GM23338 (cell line): Measurements from ENCODE around the gene HNF4A. TPM values are rescaled to one million over a fixed set of nuclear protein-coding genes. Genes with fewer than 3 reads are reported as not detected.

Source experiments
- ATAC-seq: fragments of 200-7000 bp; cut with Tn5 transposase; 3 replicates; pipeline ENCODE4 v1.9.1; 2020
- DNase-seq: peaks from one replicate; pipeline ENCODE4 v3.0.0-alpha.2; 2015; ENCODE audit warnings: low spot score
- H2AFZ ChIP-seq: fragments of 200-600 bp; sonication (generic); 2 replicates; pipeline ENCODE4 v1.8.0; 2016; ENCODE audit warnings: antibody characterized with exemption, mild to moderate bottlenecking, moderate library complexity
- H3F3A ChIP-seq: fragments of 200-600 bp; sonication (generic); replicated peaks from 2 replicates; pipeline ENCODE4 v1.8.0; 2017; ENCODE audit warnings: antibody characterized with exemption, mixed run types, low read depth
- H3K27ac ChIP-seq: fragments of 200-600 bp; sonication (generic); 2 replicates; pipeline ENCODE4 v1.6.1; 2016; ENCODE audit warnings: low read depth
- H3K27me3 ChIP-seq: fragments of 200-600 bp; sonication (generic); 2 replicates; pipeline ENCODE4 v1.8.0; 2016; ENCODE audit warnings: mild to moderate bottlenecking, mixed run types, moderate library complexity; ENCODE audit not compliant: insufficient read depth
- H3K36me3 ChIP-seq: fragments of 200-600 bp; sonication (generic); 2 replicates; pipeline ENCODE4 v1.8.0; 2016; ENCODE audit warnings: mild to moderate bottlenecking; ENCODE audit not compliant: insufficient read depth
- H3K4me1 ChIP-seq: fragments of 200-600 bp; sonication (generic); 2 replicates; pipeline ENCODE4 v1.8.0; 2016; ENCODE audit warnings: mild to moderate bottlenecking, moderate library complexity; ENCODE audit not compliant: insufficient read depth
- H3K4me2 ChIP-seq: fragments of 200-600 bp; sonication (generic); 2 replicates; pipeline ENCODE4 v1.7.1; 2017; ENCODE audit warnings: mixed run types
- H3K4me3 ChIP-seq: fragments of 200-600 bp; sonication (generic); 2 replicates; pipeline ENCODE4 v1.6.1; 2016; ENCODE audit warnings: mixed run types
- H3K79me2 ChIP-seq: fragments of 200-600 bp; sonication (generic); replicated peaks from 2 replicates; pipeline ENCODE4 v1.8.0; 2017; ENCODE audit warnings: mild to moderate bottlenecking; ENCODE audit not compliant: insufficient read depth
- H3K9me2 ChIP-seq: fragments of 200-600 bp; sonication (generic); 2 replicates; pipeline ENCODE4 v1.8.0; 2017; ENCODE audit not compliant: insufficient read depth
- H4K20me1 ChIP-seq: fragments of 200-600 bp; sonication (generic); replicated peaks from 2 replicates; pipeline ENCODE4 v1.8.0; 2017; ENCODE audit warnings: mild to moderate bottlenecking; ENCODE audit not compliant: insufficient read depth
- H3K27ac Mint-ChIP-seq: 2 replicates; pipeline ENCODE4 v1.8.0; 2020; ENCODE audit warnings: inconsistent platforms, mild to moderate bottlenecking, moderate library complexity, mixed read lengths
- H3K27me3 Mint-ChIP-seq: 3 replicates; pipeline ENCODE4 v1.8.0; 2022; ENCODE audit warnings: low read depth, mild to moderate bottlenecking, moderate library complexity, mixed read lengths, inconsistent platforms; ENCODE audit not compliant: insufficient read depth, poor library complexity
- H3K36me3 Mint-ChIP-seq: 3 replicates; pipeline ENCODE4 v1.8.0; 2021; ENCODE audit warnings: low read depth, mild to moderate bottlenecking, inconsistent platforms, moderate library complexity, mixed read lengths
- H3K4me1 Mint-ChIP-seq: 3 replicates; pipeline ENCODE4 v1.8.0; 2020; ENCODE audit warnings: mild to moderate bottlenecking, inconsistent platforms, mixed read lengths
- H3K4me3 Mint-ChIP-seq: 3 replicates; pipeline ENCODE4 v1.8.0; 2021; ENCODE audit warnings: moderate library complexity, mild to moderate bottlenecking, inconsistent platforms, mixed read lengths
- H3K9me3 Mint-ChIP-seq: 3 replicates; pipeline ENCODE4 v1.8.0; 2020; ENCODE audit warnings: moderate library complexity, mild to moderate bottlenecking, inconsistent platforms, mixed read lengths
- CREB1 ChIP-seq: fragments of 250-450 bp; sonication (Bioruptor Pico); IDR thresholded peaks from 2 replicates; pipeline ENCODE4 v1.5.0; 2020; ENCODE audit warnings: low read depth, mild to moderate bottlenecking, moderate library complexity
- EZH2 ChIP-seq: fragments of 200-600 bp; sonication (generic); IDR thresholded peaks from one replicate; pipeline ENCODE4 v1.8.0; 2017; ENCODE audit warnings: antibody characterized with exemption, mild to moderate bottlenecking, low read depth; ENCODE audit not compliant: unreplicated experiment
- EZH2phosphoT487 ChIP-seq: fragments of 200-600 bp; sonication (generic); IDR thresholded peaks from one replicate; pipeline ENCODE4 v1.8.1; 2018; ENCODE audit warnings: antibody characterized with exemption; ENCODE audit not compliant: unreplicated experiment
- JUNB ChIP-seq: IDR thresholded peaks from one replicate; pipeline ENCODE4 v1.6.1; 2016; ENCODE audit warnings: antibody characterized with exemption; ENCODE audit not compliant: unreplicated experiment
- NANOG ChIP-seq: IDR thresholded peaks from 2 replicates; pipeline ENCODE4 v1.6.1; 2016; ENCODE audit warnings: antibody characterized with exemption, borderline replicate concordance
- POLR2AphosphoS5 ChIP-seq: IDR thresholded peaks from 2 replicates; pipeline ENCODE4 v1.6.1; 2016; ENCODE audit warnings: antibody characterized with exemption, low read depth
- STAT1 ChIP-seq: IDR thresholded peaks from one replicate; pipeline ENCODE4 v1.6.1; 2016; ENCODE audit warnings: antibody characterized with exemption; ENCODE audit not compliant: unreplicated experiment
- ZNF114 ChIP-seq: fragments of 250-450 bp; sonication (Bioruptor Pico); IDR thresholded peaks from 2 replicates; pipeline ENCODE4 v1.5.0; 2020; ENCODE audit warnings: mild to moderate bottlenecking, moderate library complexity
- ZNF331 ChIP-seq: fragments of 250-450 bp; sonication (Bioruptor Pico); IDR thresholded peaks from 2 replicates; pipeline ENCODE4 v1.5.0; 2020; ENCODE audit warnings: low read depth, mild to moderate bottlenecking, moderate library complexity
- polyA plus RNA-seq: library from polyadenylated mRNA; unstranded; fragments of >200 nt; fragmentation: Nextera tagmentation; extraction: Ambion mirVana; gene quantifications from 2 replicates; pipeline ENCODE4 v1.2.1, GENCODE V29; 2016
- total RNA-seq: library from RNA; depleted of rRNA; stranded (reverse); fragments of >200 nt; shearing (Covaris generic); gene quantifications from 2 replicates; pipeline ENCODE4 v1.2.3, GENCODE V29; 2014
- TF ChIP-seq, protein P1 (sequence below): IDR thresholded peaks from one replicate; pipeline ENCODE4 v1.6.1; 2018; ENCODE audit warnings: antibody characterized with exemption; ENCODE audit not compliant: unreplicated experiment
- TF ChIP-seq, protein P2 (sequence below), 2 experiments: fragments of 200-600 bp in 1 of 2; sonication (generic) in 1 of 2; conservative IDR thresholded peaks; 2 replicates each; pipeline versions ENCODE4 v1.5.1 to v1.6.1; 2016 to 2017; ENCODE audit warnings: antibody characterized with exemption in 2 of 2, low read depth in 2 of 2, mild to moderate bottlenecking in 2 of 2, moderate library complexity in 1 of 2
- TF ChIP-seq, protein P3 (sequence below): fragments of 250-450 bp; sonication (Bioruptor Pico); IDR thresholded peaks from 2 replicates; pipeline ENCODE4 v1.5.0; 2020; ENCODE audit warnings: mild to moderate bottlenecking, moderate library complexity
- TF ChIP-seq, protein P4 (sequence below): IDR thresholded peaks from 2 replicates; pipeline ENCODE4 v1.6.1; 2016; ENCODE audit warnings: antibody characterized with exemption

Gene HNF4A
- total and polyA plus RNA-seq, 2 experiments from 2014 or later = not detected

DNA sequence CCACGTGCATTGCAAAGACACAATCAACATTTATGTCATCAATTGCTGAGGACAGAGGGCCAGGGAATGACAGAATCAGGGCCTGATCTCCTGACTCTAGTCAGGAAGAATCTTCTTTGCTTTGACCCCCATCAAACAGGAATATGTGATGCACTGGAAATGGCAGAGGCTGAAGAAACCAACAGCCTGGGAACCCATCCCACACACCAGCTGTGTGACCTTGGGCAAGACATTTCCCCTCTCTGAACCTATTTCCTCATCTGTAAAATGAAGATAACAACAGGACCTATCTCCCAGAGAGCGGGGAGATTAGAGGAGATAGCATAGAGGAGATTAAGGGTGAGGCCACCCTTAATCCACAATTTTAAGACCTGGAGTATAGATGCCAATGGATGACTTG, 1.5 kb downstream of the HNF4A start (continued):
- no peak for TF ChIP-seq EZH2phosphoT487

DNA sequence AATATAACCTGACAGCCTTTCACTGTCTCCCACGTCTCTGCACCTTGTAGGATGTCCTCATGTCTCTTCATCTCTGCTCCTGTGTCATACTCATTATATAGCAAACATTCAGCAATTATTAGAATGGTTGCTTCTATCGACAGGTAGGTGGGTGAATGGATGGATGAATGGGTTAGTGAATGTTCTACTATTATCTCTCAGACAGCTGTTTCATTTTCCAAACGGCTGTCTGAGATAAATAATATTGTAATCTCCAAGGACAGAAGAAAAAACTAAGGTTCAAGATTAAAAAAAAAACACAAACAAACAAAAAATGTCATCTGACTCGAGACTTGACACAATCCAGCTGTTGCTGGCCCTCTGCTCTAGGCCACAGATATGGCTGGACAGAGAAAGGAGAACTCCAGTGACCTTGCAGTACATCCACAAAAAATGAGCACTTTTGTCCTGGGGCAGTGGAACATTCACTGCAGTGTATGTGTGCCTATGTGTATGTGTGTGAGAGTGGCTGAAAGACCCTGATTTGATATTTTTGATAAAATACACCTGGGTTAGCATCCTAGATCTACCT, 2.1 kb downstream of the HNF4A start:
- Mint-ChIP-seq H3K9me3 (no peaks in the 10 kb centered on the region), H3K27me3 (peaks cover 4% of the 10 kb centered on the region), H3K4me1 (no peaks in the 10 kb centered on the region), H3K36me3 (no peaks in the 10 kb centered on the region), H3K4me3 (no peak overlapping the region), H3K27ac (no peak overlapping the region)
- TF ChIP-seq STAT1 (no peak), NANOG (no peak), EZH2 (no peak), EZH2phosphoT487 (no peak), ZNF331 (no peak), POLR2AphosphoS5 (no peak), CREB1 (no peak), JUNB (no peak), ZNF114 (CRISPR knock-in tag) (no peak)
- TF ChIP-seq, protein P1, sequence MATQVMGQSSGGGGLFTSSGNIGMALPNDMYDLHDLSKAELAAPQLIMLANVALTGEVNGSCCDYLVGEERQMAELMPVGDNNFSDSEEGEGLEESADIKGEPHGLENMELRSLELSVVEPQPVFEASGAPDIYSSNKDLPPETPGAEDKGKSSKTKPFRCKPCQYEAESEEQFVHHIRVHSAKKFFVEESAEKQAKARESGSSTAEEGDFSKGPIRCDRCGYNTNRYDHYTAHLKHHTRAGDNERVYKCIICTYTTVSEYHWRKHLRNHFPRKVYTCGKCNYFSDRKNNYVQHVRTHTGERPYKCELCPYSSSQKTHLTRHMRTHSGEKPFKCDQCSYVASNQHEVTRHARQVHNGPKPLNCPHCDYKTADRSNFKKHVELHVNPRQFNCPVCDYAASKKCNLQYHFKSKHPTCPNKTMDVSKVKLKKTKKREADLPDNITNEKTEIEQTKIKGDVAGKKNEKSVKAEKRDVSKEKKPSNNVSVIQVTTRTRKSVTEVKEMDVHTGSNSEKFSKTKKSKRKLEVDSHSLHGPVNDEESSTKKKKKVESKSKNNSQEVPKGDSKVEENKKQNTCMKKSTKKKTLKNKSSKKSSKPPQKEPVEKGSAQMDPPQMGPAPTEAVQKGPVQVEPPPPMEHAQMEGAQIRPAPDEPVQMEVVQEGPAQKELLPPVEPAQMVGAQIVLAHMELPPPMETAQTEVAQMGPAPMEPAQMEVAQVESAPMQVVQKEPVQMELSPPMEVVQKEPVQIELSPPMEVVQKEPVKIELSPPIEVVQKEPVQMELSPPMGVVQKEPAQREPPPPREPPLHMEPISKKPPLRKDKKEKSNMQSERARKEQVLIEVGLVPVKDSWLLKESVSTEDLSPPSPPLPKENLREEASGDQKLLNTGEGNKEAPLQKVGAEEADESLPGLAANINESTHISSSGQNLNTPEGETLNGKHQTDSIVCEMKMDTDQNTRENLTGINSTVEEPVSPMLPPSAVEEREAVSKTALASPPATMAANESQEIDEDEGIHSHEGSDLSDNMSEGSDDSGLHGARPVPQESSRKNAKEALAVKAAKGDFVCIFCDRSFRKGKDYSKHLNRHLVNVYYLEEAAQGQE = no peak
- TF ChIP-seq, protein P2, sequence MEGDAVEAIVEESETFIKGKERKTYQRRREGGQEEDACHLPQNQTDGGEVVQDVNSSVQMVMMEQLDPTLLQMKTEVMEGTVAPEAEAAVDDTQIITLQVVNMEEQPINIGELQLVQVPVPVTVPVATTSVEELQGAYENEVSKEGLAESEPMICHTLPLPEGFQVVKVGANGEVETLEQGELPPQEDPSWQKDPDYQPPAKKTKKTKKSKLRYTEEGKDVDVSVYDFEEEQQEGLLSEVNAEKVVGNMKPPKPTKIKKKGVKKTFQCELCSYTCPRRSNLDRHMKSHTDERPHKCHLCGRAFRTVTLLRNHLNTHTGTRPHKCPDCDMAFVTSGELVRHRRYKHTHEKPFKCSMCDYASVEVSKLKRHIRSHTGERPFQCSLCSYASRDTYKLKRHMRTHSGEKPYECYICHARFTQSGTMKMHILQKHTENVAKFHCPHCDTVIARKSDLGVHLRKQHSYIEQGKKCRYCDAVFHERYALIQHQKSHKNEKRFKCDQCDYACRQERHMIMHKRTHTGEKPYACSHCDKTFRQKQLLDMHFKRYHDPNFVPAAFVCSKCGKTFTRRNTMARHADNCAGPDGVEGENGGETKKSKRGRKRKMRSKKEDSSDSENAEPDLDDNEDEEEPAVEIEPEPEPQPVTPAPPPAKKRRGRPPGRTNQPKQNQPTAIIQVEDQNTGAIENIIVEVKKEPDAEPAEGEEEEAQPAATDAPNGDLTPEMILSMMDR (conservative IDR thresholded peaks at IDR 0.05; ENCODE audit: low read depth in 2 of 2) = no peak
- TF ChIP-seq, protein P3, sequence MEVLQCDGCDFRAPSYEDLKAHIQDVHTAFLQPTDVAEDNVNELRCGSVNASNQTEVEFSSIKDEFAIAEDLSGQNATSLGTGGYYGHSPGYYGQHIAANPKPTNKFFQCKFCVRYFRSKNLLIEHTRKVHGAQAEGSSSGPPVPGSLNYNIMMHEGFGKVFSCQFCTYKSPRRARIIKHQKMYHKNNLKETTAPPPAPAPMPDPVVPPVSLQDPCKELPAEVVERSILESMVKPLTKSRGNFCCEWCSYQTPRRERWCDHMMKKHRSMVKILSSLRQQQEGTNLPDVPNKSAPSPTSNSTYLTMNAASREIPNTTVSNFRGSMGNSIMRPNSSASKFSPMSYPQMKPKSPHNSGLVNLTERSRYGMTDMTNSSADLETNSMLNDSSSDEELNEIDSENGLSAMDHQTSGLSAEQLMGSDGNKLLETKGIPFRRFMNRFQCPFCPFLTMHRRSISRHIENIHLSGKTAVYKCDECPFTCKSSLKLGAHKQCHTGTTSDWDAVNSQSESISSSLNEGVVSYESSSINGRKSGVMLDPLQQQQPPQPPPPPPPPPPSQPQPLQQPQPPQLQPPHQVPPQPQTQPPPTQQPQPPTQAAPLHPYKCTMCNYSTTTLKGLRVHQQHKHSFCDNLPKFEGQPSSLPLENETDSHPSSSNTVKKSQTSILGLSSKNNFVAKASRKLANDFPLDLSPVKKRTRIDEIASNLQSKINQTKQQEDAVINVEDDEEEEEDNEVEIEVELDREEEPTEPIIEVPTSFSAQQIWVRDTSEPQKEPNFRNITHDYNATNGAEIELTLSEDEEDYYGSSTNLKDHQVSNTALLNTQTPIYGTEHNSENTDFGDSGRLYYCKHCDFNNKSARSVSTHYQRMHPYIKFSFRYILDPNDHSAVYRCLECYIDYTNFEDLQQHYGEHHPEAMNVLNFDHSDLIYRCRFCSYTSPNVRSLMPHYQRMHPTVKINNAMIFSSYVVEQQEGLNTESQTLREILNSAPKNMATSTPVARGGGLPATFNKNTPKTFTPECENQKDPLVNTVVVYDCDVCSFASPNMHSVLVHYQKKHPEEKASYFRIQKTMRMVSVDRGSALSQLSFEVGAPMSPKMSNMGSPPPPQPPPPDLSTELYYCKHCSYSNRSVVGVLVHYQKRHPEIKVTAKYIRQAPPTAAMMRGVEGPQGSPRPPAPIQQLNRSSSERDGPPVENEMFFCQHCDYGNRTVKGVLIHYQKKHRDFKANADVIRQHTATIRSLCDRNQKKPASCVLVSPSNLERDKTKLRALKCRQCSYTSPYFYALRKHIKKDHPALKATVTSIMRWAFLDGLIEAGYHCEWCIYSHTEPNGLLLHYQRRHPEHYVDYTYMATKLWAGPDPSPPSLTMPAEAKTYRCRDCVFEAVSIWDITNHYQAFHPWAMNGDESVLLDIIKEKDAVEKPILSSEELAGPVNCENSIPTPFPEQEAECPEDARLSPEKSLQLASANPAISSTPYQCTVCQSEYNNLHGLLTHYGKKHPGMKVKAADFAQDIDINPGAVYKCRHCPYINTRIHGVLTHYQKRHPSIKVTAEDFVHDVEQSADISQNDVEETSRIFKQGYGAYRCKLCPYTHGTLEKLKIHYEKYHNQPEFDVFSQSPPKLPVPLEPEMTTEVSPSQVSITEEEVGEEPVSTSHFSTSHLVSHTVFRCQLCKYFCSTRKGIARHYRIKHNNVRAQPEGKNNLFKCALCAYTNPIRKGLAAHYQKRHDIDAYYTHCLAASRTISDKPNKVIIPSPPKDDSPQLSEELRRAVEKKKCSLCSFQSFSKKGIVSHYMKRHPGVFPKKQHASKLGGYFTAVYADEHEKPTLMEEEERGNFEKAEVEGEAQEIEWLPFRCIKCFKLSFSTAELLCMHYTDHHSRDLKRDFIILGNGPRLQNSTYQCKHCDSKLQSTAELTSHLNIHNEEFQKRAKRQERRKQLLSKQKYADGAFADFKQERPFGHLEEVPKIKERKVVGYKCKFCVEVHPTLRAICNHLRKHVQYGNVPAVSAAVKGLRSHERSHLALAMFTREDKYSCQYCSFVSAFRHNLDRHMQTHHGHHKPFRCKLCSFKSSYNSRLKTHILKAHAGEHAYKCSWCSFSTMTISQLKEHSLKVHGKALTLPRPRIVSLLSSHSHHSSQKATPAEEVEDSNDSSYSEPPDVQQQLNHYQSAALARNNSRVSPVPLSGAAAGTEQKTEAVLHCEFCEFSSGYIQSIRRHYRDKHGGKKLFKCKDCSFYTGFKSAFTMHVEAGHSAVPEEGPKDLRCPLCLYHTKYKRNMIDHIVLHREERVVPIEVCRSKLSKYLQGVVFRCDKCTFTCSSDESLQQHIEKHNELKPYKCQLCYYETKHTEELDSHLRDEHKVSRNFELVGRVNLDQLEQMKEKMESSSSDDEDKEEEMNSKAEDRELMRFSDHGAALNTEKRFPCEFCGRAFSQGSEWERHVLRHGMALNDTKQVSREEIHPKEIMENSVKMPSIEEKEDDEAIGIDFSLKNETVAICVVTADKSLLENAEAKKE (CRISPR knock-in tag) = no peak
- TF ChIP-seq, protein P4, sequence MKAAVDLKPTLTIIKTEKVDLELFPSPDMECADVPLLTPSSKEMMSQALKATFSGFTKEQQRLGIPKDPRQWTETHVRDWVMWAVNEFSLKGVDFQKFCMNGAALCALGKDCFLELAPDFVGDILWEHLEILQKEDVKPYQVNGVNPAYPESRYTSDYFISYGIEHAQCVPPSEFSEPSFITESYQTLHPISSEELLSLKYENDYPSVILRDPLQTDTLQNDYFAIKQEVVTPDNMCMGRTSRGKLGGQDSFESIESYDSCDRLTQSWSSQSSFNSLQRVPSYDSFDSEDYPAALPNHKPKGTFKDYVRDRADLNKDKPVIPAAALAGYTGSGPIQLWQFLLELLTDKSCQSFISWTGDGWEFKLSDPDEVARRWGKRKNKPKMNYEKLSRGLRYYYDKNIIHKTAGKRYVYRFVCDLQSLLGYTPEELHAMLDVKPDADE = no peak
- DNase-seq (no peak), ATAC-seq (no peak)
- H3K4me1 ChIP-seq = no peaks in the 10 kb centered on the region
- no peaks in the 10 kb centered on the region for H3K27me3 ChIP-seq
- no peaks in the 10 kb centered on the region for H3K79me2 ChIP-seq
- H3K4me3 ChIP-seq = no peak overlapping the region
- H3K36me3 ChIP-seq = no peaks in the 10 kb centered on the region
- H2AFZ ChIP-seq = no peak overlapping the region
- no peak overlapping the region for H3K4me2 ChIP-seq
- no peak overlapping the region for H3K27ac ChIP-seq
- H3K9me2 ChIP-seq = no peaks in the 10 kb centered on the region
- H3F3A ChIP-seq = no peaks in the 10 kb centered on the region
- no peaks in the 10 kb centered on the region for H4K20me1 ChIP-seq
